ENCODE results near the gene YEATS4. TPM values are rescaled to one million over a fixed set of nuclear protein-coding genes. Genes with fewer than 3 reads are reported as not detected.

The YEATS4 gene
- total RNA-seq, 4 donors from 2014 or later = 4.4 to 32.2 (median 7.9) TPM

- H3K9me3 ChIP-seq = no peaks in the 10 kb centered on the region
- 96 to 97% methylated on average over 5 of the region's 5 CpGs for WGBS, 2 donors (ENCODE audit: low coverage in 1 of 2)
- no peak for DNase-seq
- in situ Hi-C loops (cut with MboI; ENCODE audit: low pct_ligation_motif_present in 1 of 4, low pct_unique_long_range_greater_than_20kb in 1 of 4, low sequenced_read_pairs in 3 of 4) (loop anchor here in 1 of 4 donors (25.0 kb wide), 1 partner anchor 196 kb away; no protein-coding TSS in a partner anchor), intact Hi-C loops (cut with DNase I; ENCODE audit: low total_unique reads) (no loop called here)
- H3K36me3 ChIP-seq = peaks cover 0 to 44% (median 21%) of the 10 kb centered on the region in 4 donors
- H3K4me1 ChIP-seq = no peaks in the 10 kb centered on the region
- H3K27me3 ChIP-seq = no peaks in the 10 kb centered on the region
- no peak for TF ChIP-seq POLR2AphosphoS5 (IDR thresholded peaks at IDR 0.05)
- TF ChIP-seq CTCF (IDR thresholded peaks at IDR 0.05) = no peak
- TF ChIP-seq POLR2A (IDR thresholded peaks at IDR 0.05) = no peak
- no peak for TF ChIP-seq EP300 (IDR thresholded peaks at IDR 0.05; ENCODE audit: low read depth)
- H3K4me3 ChIP-seq = no peak overlapping the region
- H3K27ac ChIP-seq = no peak overlapping the region
Observed at GRCh38 chr12:69366796-69367195, 7.3 kb downstream of the YEATS4 start.

GRCh38 chr12:69368171-69368570 is 8.6 kb downstream of the YEATS4 start:
- Histone ChIP-seq H3K4me1 (no peaks in the 10 kb centered on the region), H3K27me3 (no peaks in the 10 kb centered on the region), H3K27ac (no peak overlapping the region), H3K36me3 (peaks cover 0 to 58% (median 25%) of the 10 kb centered on the region in 4 donors), H3K9me3 (no peaks in the 10 kb centered on the region), H3K4me3 (no peak overlapping the region)
- 36 to 53% methylated on average over 1 of the region's 1 CpG for WGBS, 2 donors (ENCODE audit: low coverage in 1 of 2)
- intact Hi-C loops (cut with DNase I; ENCODE audit: low total_unique reads) = no loop called here
- DNase-seq = no peak
- in situ Hi-C loops (cut with MboI; ENCODE audit: low pct_ligation_motif_present in 1 of 4, low pct_unique_long_range_greater_than_20kb in 1 of 4, low sequenced_read_pairs in 3 of 4) = loop anchor here in 1 of 4 donors (25.0 kb wide), 1 partner anchor 194 kb away; no protein-coding TSS in a partner anchor
- TF ChIP-seq CTCF (IDR thresholded peaks at IDR 0.05) = no peak

GRCh38 chr12:69383074-69383473 is 23.5 kb downstream of the YEATS4 start:
- TF ChIP-seq EP300 (IDR thresholded peaks at IDR 0.05; ENCODE audit: low read depth) = no peak
- no peak for TF ChIP-seq POLR2AphosphoS5 (IDR thresholded peaks at IDR 0.05)
- TF ChIP-seq POLR2A (IDR thresholded peaks at IDR 0.05) = no peak
- TF ChIP-seq CTCF (IDR thresholded peaks at IDR 0.05) = no peak

GRCh38 chr12:69385038-69385437 is 25.5 kb downstream of the YEATS4 start:
- H3K27me3 ChIP-seq = no peaks in the 10 kb centered on the region
- peaks cover 0 to 2% (median 0%) of the 10 kb centered on the region in 4 donors for H3K36me3 ChIP-seq
- 72 to 81% methylated on average over 3 of the region's 3 CpGs for WGBS, 2 donors (ENCODE audit: low coverage in 1 of 2)
- no peaks in the 10 kb centered on the region for H3K4me1 ChIP-seq
- no peak overlapping the region for H3K4me3 ChIP-seq
- no peak for DNase-seq
- no peaks in the 10 kb centered on the region for H3K9me3 ChIP-seq
- TF ChIP-seq EP300 (IDR thresholded peaks at IDR 0.05; ENCODE audit: low read depth) = no peak
- TF ChIP-seq CTCF (IDR thresholded peaks at IDR 0.05) = no peak
- no peak for TF ChIP-seq POLR2AphosphoS5 (IDR thresholded peaks at IDR 0.05)
- no peak for TF ChIP-seq POLR2A (IDR thresholded peaks at IDR 0.05)
- in situ Hi-C loops (cut with MboI; ENCODE audit: low pct_ligation_motif_present in 1 of 4, low pct_unique_long_range_greater_than_20kb in 1 of 4, low sequenced_read_pairs in 3 of 4) = no loop called here
- no peak overlapping the region for H3K27ac ChIP-seq
- intact Hi-C loops (cut with DNase I; ENCODE audit: low total_unique reads) = no loop called here

More at GRCh38 chr12:69383074-69383473, 23.5 kb downstream of the YEATS4 start:
- Histone ChIP-seq H3K4me3 (no peak overlapping the region), H3K36me3 (peaks cover 0 to 5% (median 0%) of the 10 kb centered on the region in 4 donors), H3K9me3 (no peaks in the 10 kb centered on the region), H3K27me3 (no peaks in the 10 kb centered on the region), H3K4me1 (no peaks in the 10 kb centered on the region), H3K27ac (no peak overlapping the region)
- intact Hi-C loops (cut with DNase I; ENCODE audit: low total_unique reads) (no loop called here), in situ Hi-C loops (cut with MboI; ENCODE audit: low pct_ligation_motif_present in 1 of 4, low pct_unique_long_range_greater_than_20kb in 1 of 4, low sequenced_read_pairs in 3 of 4) (no loop called here)
- WGBS, 2 donors (ENCODE audit: low coverage in 1 of 2) = 100% methylated on average over 1 of the region's 1 CpG
- DNase-seq = no peak

Measured in transverse colon (tissue), 4 donors.